Measurements from ENCODE around the gene GPR31. TPM values are rescaled to one million over a fixed set of nuclear protein-coding genes. Genes with fewer than 3 reads are reported as not detected.

The GPR31 gene
- total RNA-seq, 1 experiment from 2014 or later = not detected

- no peak overlapping the region for H2BK12ac ChIP-seq (ENCODE audit: insufficient read length, low read depth, low read length)
- no peak overlapping the region for H2AK5ac ChIP-seq (ENCODE audit: insufficient read length, low read length)
- Mint-ChIP-seq H3K4me3 (no peak overlapping the region), H3K27ac (no peak overlapping the region; a peak in 1 of 7 replicates), H3K9me3 (peaks cover 0 to 2% of the 10 kb centered on the region in 2 experiments; a peak in 1 of 5 replicates), H3K36me3 (ENCODE audit: insufficient read depth in 1 of 3, low read depth in 3 of 3) (peaks cover 0 to 4% (median 4%) of the 10 kb centered on the region in 3 experiments; a peak in 3 of 7 replicates), H3K4me1 (peaks cover 10 to 12% of the 10 kb centered on the region in 2 experiments), H3K27me3 (ENCODE audit: low read depth) (peaks cover 2% of the 10 kb centered on the region; the same call in 1 of the 2 replicates)
- no peak for DNase-seq
- no peak overlapping the region for H2BK20ac ChIP-seq (ENCODE audit: low read depth, low read length, poor library complexity, severe bottlenecking)
- H4K8ac ChIP-seq (replicated peaks; ENCODE audit: insufficient read length, low read depth, low read length) = no peak overlapping the region
- no peak overlapping the region for H3K56ac ChIP-seq (ENCODE audit: insufficient read length, low read depth, low read length)
- H3K23ac ChIP-seq (ENCODE audit: insufficient read length, low read depth, low read length) = no peak overlapping the region
- no peak overlapping the region for H2BK5ac ChIP-seq (ENCODE audit: insufficient read length, low read length)
- no peaks in the 10 kb centered on the region for H3K79me1 ChIP-seq (ENCODE audit: insufficient read depth, low read depth, low read length, poor library complexity, severe bottlenecking)
- H3T11ph ChIP-seq (ENCODE audit: low read length) = no peak overlapping the region
- H2BK15ac ChIP-seq (ENCODE audit: low read depth, low read length) = no peak overlapping the region
- H3K9me3 ChIP-seq (ENCODE audit: control insufficient read depth, low read depth, low read length) = no peaks in the 10 kb centered on the region
- H3K79me2 ChIP-seq (ENCODE audit: insufficient read depth, low read length) = no peaks in the 10 kb centered on the region
- no peaks in the 10 kb centered on the region for H4K20me1 ChIP-seq (ENCODE audit: control insufficient read depth, insufficient read depth, insufficient read length)
- H3K14ac ChIP-seq (ENCODE audit: insufficient read depth, low read length) = no peak overlapping the region
- H2BK120ac ChIP-seq (ENCODE audit: low read depth, low read length, poor library complexity, severe bottlenecking) = no peak overlapping the region
- H3K4me2 ChIP-seq (ENCODE audit: insufficient read depth, insufficient read length, low read length) = no peak overlapping the region
- H3K4me1 ChIP-seq (ENCODE audit: insufficient read depth, low read length) = no peaks in the 10 kb centered on the region
- H3K9ac ChIP-seq (ENCODE audit: extremely low read depth, insufficient read length, low read length) = no peak overlapping the region
- H2AFZ ChIP-seq (ENCODE audit: low read length) = no peak overlapping the region
- H3K27me3 ChIP-seq (ENCODE audit: insufficient read depth, low read length) = no peaks in the 10 kb centered on the region
- no peak overlapping the region for H3K4ac ChIP-seq (ENCODE audit: low read depth, low read length)
- no peak for TF ChIP-seq CTCF (conservative IDR thresholded peaks at IDR 0.05)
- no peak overlapping the region for H3K27ac ChIP-seq (ENCODE audit: insufficient read length, low read depth, low read length)
- no peak overlapping the region for H3K18ac ChIP-seq (ENCODE audit: insufficient read length, low read depth, low read length)
- H4K91ac ChIP-seq (ENCODE audit: insufficient read length, low read depth, low read length) = no peak overlapping the region
- WGBS (ENCODE audit: extremely low coverage, insufficient read length, low lambda C conversion rate) = no CpG with 5 or more reads among the region's 25 CpGs
- no peaks in the 10 kb centered on the region for H3K23me2 ChIP-seq (ENCODE audit: insufficient read length, low read depth, low read length, poor library complexity, severe bottlenecking)
- no peak overlapping the region for H4K5ac ChIP-seq (ENCODE audit: insufficient read length, low read depth, low read length)
Observed at GRCh38 chr6:167113935-167114910, 43.6 kb downstream of the GPR31 start.

Measured in H9 (cell line).